Measurements from ENCODE around the gene CEP126. TPM values are rescaled to one million over a fixed set of nuclear protein-coding genes. Genes with fewer than 3 reads are reported as not detected.
"Not testable (repeated sequence)": the region's sequence is repeated elsewhere in the genome, so short reads cannot be mapped to it uniquely, and the experiment has no call there.

Gene CEP126
- total RNA-seq, 4 donors from 2014 or later, result 4.3 to 11.7 (median 9.6) TPM

- 80 to 91% methylated on average over 1 of the region's 1 CpG for WGBS, 2 donors (ENCODE audit: low coverage in 1 of 2)
- Histone ChIP-seq H3K9me3 (no peaks in the 10 kb centered on the region), H3K27me3 (no peaks in the 10 kb centered on the region), H3K4me1 (no peaks in the 10 kb centered on the region), H3K36me3 (peaks cover 4 to 77% of the 10 kb centered on the region in 2 donors), H3K27ac (no peak overlapping the region), H3K4me3 (no peak overlapping the region)
- ATAC-seq, result no peak
- TF ChIP-seq EP300 (IDR thresholded peaks at IDR 0.05), result no peak
- TF ChIP-seq POLR2AphosphoS5 (IDR thresholded peaks at IDR 0.05), result no peak
- no peak for TF ChIP-seq CTCF (IDR thresholded peaks at IDR 0.05)
- TF ChIP-seq POLR2A (IDR thresholded peaks at IDR 0.05), result no peak
Observed at GRCh38 chr11:101960231-101960630, 45.4 kb downstream of the CEP126 start.

GRCh38 chr11:101964200-101964599 is 49.4 kb downstream of the CEP126 start:
- ATAC-seq, result not testable (repeated sequence)

GRCh38 chr11:101974255-101974654 is 59.4 kb downstream of the CEP126 start:
- TF ChIP-seq CTCF (IDR thresholded peaks at IDR 0.05) (peak in 1 of 4 experiments; percentile 52), POLR2AphosphoS5 (IDR thresholded peaks at IDR 0.05) (no peak), EP300 (IDR thresholded peaks at IDR 0.05) (no peak)
- Histone ChIP-seq H3K9me3 (peaks cover 0 to 4% (median 0%) of the 10 kb centered on the region in 3 donors), H3K27me3 (no peaks in the 10 kb centered on the region), H3K4me1 (peaks cover 0 to 3% (median 3%) of the 10 kb centered on the region in 3 donors), H3K4me3 (no peak overlapping the region), H3K36me3 (peaks cover 0 to 21% of the 10 kb centered on the region in 2 donors), H3K27ac (no peak overlapping the region)
- no peak for ATAC-seq
- WGBS, 2 donors (ENCODE audit: low coverage in 1 of 2), result 8 to 13% methylated on average over 2 of the region's 2 CpGs

More at GRCh38 chr11:101964200-101964599, 49.4 kb downstream of the CEP126 start:
- not testable (repeated sequence) for H3K27ac ChIP-seq, H3K27me3 ChIP-seq, H3K4me1 ChIP-seq, H3K4me3 ChIP-seq, H3K9me3 ChIP-seq
- WGBS, 2 donors (ENCODE audit: low coverage in 1 of 2), result 91% methylated on average over 4 of the region's 10 CpGs; no CpG with 5 or more reads in 1 of the 2 donors
- peaks cover 0 to 45% of the 10 kb centered on the region in 2 donors for H3K36me3 ChIP-seq

GRCh38 chr11:101974771-101975170 is 60.0 kb downstream of the CEP126 start:
- Histone ChIP-seq H3K4me3 (no peak overlapping the region), H3K27ac (no peak overlapping the region), H3K4me1 (peaks cover 0 to 3% (median 3%) of the 10 kb centered on the region in 3 donors), H3K27me3 (no peaks in the 10 kb centered on the region), H3K9me3 (peaks cover 0 to 4% (median 0%) of the 10 kb centered on the region in 3 donors), H3K36me3 (peaks cover 0 to 24% of the 10 kb centered on the region in 2 donors)
- no peak for TF ChIP-seq POLR2A (IDR thresholded peaks at IDR 0.05)
- no peak for TF ChIP-seq POLR2AphosphoS5 (IDR thresholded peaks at IDR 0.05)
- no peak for TF ChIP-seq CTCF (IDR thresholded peaks at IDR 0.05)
- TF ChIP-seq EP300 (IDR thresholded peaks at IDR 0.05), result no peak
- 82 to 100% methylated on average over 1 of the region's 1 CpG for WGBS, 2 donors (ENCODE audit: low coverage in 1 of 2)
- no peak for ATAC-seq

GRCh38 chr11:101975734-101976133 is 60.9 kb downstream of the CEP126 start:
- Histone ChIP-seq H3K4me1 (peaks cover 0 to 3% (median 3%) of the 10 kb centered on the region in 3 donors), H3K27ac (no peak overlapping the region), H3K27me3 (no peaks in the 10 kb centered on the region), H3K9me3 (peaks cover 0 to 4% (median 0%) of the 10 kb centered on the region in 3 donors), H3K36me3 (peaks cover 0 to 29% of the 10 kb centered on the region in 2 donors), H3K4me3 (no peak overlapping the region)
- TF ChIP-seq EP300 (IDR thresholded peaks at IDR 0.05), result no peak
- TF ChIP-seq POLR2AphosphoS5 (IDR thresholded peaks at IDR 0.05), result no peak
- no peak for TF ChIP-seq CTCF (IDR thresholded peaks at IDR 0.05)
- no peak for TF ChIP-seq POLR2A (IDR thresholded peaks at IDR 0.05)
- ATAC-seq, result no peak
- WGBS, 2 donors (ENCODE audit: low coverage in 1 of 2), result 86 to 93% methylated on average over 2 of the region's 2 CpGs
